Stimulated activated naive CD8-positive, alpha-beta T cell treated with anti-CD3 and anti-CD28 coated beads, Interleukin-15, amount 100 ng/mL, for 72 hours (primary cell): Measurements from ENCODE around the gene GLDC.

Experiments used
- ATAC-seq: fragments of 150-1000 bp; cut with Tn5 transposase; 2 replicates; pipeline ENCODE4 v1.10.0; 2021; ENCODE audit warnings: mild to moderate bottlenecking, moderate library complexity
- DNase-seq, 2 donors: peaks; one replicate each; pipeline ENCODE4 v3.0.0; 2021 to 2022
- H3K27ac Mint-ChIP-seq, 2 donors: one replicate each; pipeline ENCODE4 v1.8.0; 2022; ENCODE audit warnings: mild to moderate bottlenecking in 2 of 2, mixed read lengths in 2 of 2, moderate library complexity in 2 of 2
- H3K27me3 Mint-ChIP-seq: one replicate; pipeline ENCODE4 v1.8.0; 2022; ENCODE audit warnings: mixed read lengths
- H3K4me1 Mint-ChIP-seq: one replicate; pipeline ENCODE4 v1.8.0; 2022; ENCODE audit warnings: mild to moderate bottlenecking, mixed read lengths
- H3K4me3 Mint-ChIP-seq, 2 donors: one replicate each; pipeline ENCODE4 v1.8.0; 2022; ENCODE audit warnings: mild to moderate bottlenecking in 2 of 2, mixed read lengths in 2 of 2, moderate library complexity in 1 of 2
- H3K9me3 Mint-ChIP-seq, 2 donors: one replicate each; pipeline ENCODE4 v1.8.0; 2022; ENCODE audit warnings: mixed read lengths in 2 of 2

The GLDC gene

DNA sequence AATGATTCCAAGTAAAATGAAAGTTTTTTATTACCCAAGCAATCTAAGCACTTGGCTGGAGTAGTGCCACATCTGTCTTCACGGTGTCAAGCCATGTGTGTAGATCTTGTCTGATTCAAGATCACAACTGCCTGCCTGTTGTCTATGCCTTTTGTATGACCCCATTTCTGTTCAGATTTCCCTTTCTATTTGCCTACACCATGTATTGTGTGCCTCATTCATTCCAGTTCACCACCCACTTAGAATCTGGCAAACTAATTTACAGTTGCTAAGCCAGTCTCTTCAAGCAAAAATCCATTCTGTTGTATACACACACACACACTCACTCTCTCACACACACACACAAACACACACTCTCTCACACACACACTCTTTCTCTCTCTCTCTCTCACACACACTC, 33.7 kb downstream of the GLDC start:
- DNase-seq (no peak), ATAC-seq (no peak)
- H3K27ac Mint-ChIP-seq: no peak overlapping the region
- no peak overlapping the region for H3K4me3 Mint-ChIP-seq
- no peaks in the 10 kb centered on the region for H3K27me3 Mint-ChIP-seq
- H3K4me1 Mint-ChIP-seq: no peaks in the 10 kb centered on the region
- no peaks in the 10 kb centered on the region for H3K9me3 Mint-ChIP-seq

DNA sequence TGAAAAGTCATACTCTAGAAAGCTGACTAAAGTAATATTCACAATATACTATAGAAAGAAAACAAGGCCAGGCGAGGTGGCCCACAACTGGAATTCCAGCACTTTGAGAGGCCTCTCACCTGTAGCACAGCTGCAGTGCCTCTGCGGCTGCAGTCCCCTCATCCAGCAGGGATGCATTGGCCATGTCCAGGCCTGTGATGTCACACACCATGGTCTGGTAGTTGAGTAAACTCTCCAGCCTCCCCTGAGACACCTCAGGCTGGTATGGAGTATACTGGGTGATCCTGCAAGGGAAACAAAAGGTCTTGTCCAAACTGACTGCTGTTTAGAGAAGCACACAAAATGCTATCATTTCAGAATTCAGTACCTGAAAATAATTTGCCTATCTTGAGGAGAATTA, 35.5 kb downstream of the GLDC start:
- Mint-ChIP-seq H3K9me3 (no peaks in the 10 kb centered on the region), H3K27me3 (no peaks in the 10 kb centered on the region), H3K4me1 (no peaks in the 10 kb centered on the region), H3K27ac (no peak overlapping the region), H3K4me3 (no peak overlapping the region)
- DNase-seq (no peak), ATAC-seq (no peak)

DNA sequence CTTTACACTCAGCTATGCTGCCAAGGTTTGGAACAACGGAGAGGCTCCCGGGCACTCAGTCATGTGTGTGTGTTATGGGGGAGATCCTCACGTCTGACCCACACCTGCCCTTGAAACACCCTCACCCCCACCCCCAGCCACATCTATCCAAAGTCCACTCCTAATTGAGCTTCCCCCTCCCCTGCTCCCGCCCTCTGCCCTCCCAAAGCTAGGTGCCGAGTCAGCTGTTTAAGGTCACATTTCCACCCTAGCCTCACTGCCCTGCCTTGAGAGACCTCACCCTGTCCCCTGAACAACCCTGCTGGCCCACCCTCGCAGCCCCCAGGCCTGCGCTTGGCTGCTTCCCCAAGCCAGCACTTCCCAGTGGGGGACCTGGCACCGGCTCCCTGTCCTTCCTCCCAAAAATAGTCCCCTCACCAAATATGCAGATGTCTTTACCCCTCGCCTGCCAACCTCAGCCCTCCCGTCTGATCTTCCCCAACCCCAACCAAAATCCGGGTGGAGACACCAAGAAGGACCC, 36.0 kb downstream of the GLDC start:
- no peaks in the 10 kb centered on the region for H3K9me3 Mint-ChIP-seq
- no peak overlapping the region for H3K4me3 Mint-ChIP-seq
- no peak overlapping the region for H3K27ac Mint-ChIP-seq
- no peak for DNase-seq
- no peaks in the 10 kb centered on the region for H3K27me3 Mint-ChIP-seq
- no peaks in the 10 kb centered on the region for H3K4me1 Mint-ChIP-seq
- no peak for ATAC-seq

GRCh38 chr9:6605202-6605601, 40.3 kb downstream of the GLDC start:
- Mint-ChIP-seq H3K4me3 (no peak overlapping the region), H3K27me3 (no peaks in the 10 kb centered on the region), H3K27ac (no peak overlapping the region), H3K9me3 (no peaks in the 10 kb centered on the region), H3K4me1 (no peaks in the 10 kb centered on the region)
- DNase-seq (no peak), ATAC-seq (no peak)

GRCh38 chr9:6600426-6600825, 45.1 kb downstream of the GLDC start:
- H3K4me1 Mint-ChIP-seq: peaks cover 6% of the 10 kb centered on the region
- no peaks in the 10 kb centered on the region for H3K9me3 Mint-ChIP-seq
- no peak for ATAC-seq
- H3K27me3 Mint-ChIP-seq: no peaks in the 10 kb centered on the region
- H3K4me3 Mint-ChIP-seq: no peak overlapping the region
- no peak for DNase-seq
- no peak overlapping the region for H3K27ac Mint-ChIP-seq

- Mint-ChIP-seq H3K4me3 (no peak overlapping the region), H3K4me1 (peaks cover 6% of the 10 kb centered on the region), H3K27ac (no peak overlapping the region), H3K27me3 (no peaks in the 10 kb centered on the region), H3K9me3 (no peaks in the 10 kb centered on the region)
- ATAC-seq (no peak), DNase-seq (no peak)
Observed at GRCh38 chr9:6600006-6600405, 45.5 kb downstream of the GLDC start.

GRCh38 chr9:6598249-6598725, 47.2 kb downstream of the GLDC start:
- Mint-ChIP-seq H3K4me1 (peaks cover 6% of the 10 kb centered on the region), H3K27ac (peak overlapping the region in 1 of 2 donors; percentile 6), H3K4me3 (no peak overlapping the region), H3K9me3 (no peaks in the 10 kb centered on the region), H3K27me3 (no peaks in the 10 kb centered on the region)
- DNase-seq: no peak
- ATAC-seq: peak; percentile 77

GRCh38 chr9:6592791-6593190, 52.7 kb downstream of the GLDC start:
- H3K9me3 Mint-ChIP-seq: no peaks in the 10 kb centered on the region
- H3K4me3 Mint-ChIP-seq: no peak overlapping the region
- H3K27ac Mint-ChIP-seq: no peak overlapping the region
- ATAC-seq: no peak
- H3K27me3 Mint-ChIP-seq: no peaks in the 10 kb centered on the region
- DNase-seq: no peak
- H3K4me1 Mint-ChIP-seq: no peaks in the 10 kb centered on the region

DNA sequence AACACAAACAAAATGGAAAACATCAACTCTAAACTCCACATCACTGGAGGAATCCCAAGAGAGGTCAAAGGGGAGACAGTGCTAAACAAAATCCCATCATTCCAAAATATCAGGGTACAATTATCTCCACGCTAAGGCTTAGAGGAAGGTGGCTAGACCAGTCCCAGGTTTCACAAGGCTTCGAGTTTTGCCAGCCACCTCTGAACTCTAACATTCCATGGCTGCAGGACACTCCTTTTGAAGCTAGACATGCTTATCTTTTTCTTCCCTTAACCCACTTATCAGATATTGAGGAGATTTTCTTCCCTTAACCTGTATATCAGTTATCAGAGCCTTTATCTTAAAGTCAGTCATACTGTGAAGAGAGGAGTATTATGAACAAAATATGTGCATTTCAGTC, 53.3 kb downstream of the GLDC start:
- Mint-ChIP-seq H3K9me3 (no peaks in the 10 kb centered on the region), H3K27me3 (no peaks in the 10 kb centered on the region), H3K27ac (no peak overlapping the region), H3K4me1 (no peaks in the 10 kb centered on the region), H3K4me3 (no peak overlapping the region)
- DNase-seq (no peak), ATAC-seq (no peak)

GRCh38 chr9:6590772-6591384, 54.7 kb downstream of the GLDC start:
- Mint-ChIP-seq H3K27ac (no peak overlapping the region), H3K4me3 (no peak overlapping the region), H3K4me1 (no peaks in the 10 kb centered on the region), H3K9me3 (no peaks in the 10 kb centered on the region), H3K27me3 (no peaks in the 10 kb centered on the region)
- ATAC-seq (no peak), DNase-seq (no peak)

GRCh38 chr9:6590334-6590733, 55.2 kb downstream of the GLDC start:
- Mint-ChIP-seq H3K4me3 (no peak overlapping the region), H3K4me1 (no peaks in the 10 kb centered on the region), H3K27me3 (no peaks in the 10 kb centered on the region), H3K27ac (no peak overlapping the region), H3K9me3 (no peaks in the 10 kb centered on the region)
- ATAC-seq (no peak), DNase-seq (no peak)

DNA sequence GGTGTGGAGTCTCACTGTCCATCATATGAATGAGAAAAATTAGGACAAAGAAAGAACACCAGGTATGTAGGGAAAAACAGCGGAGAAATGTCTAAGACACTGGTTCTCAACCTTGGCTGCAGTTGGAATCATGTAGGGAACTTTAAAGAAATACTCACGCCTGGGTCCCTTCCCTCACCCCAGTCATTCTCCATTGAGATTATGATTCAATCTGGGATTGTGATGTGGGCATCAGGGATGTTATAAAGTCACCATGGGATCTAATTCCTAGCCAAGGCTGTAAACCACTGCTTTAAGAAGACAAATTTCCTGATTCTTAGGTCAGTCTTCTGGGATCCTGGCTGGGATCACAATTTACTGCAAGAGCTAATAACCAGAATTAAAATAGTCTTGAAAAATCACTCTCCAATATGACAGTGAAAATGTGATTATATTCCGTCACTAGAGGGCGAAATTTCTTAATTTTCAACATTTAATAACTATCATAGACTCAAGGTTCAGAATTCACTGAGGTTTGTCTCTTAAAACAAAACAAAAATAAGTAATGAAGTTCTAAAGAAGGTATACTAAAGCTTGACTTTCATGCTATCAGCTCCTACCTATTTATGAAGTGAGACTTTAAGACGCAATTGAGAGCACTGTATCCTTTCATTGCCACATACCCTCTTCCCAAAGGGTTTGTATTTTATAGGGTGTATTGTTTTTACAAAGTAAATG, 60.5 kb downstream of the GLDC start:
- H3K27ac Mint-ChIP-seq: peak overlapping the region in 1 of 2 donors; percentile 65
- no peak overlapping the region for H3K4me3 Mint-ChIP-seq
- no peak for DNase-seq

GRCh38 chr9:6581253-6581652, 64.3 kb downstream of the GLDC start:
- DNase-seq (no peak), ATAC-seq (no peak)
- Mint-ChIP-seq H3K27me3 (peaks cover 34% of the 10 kb centered on the region), H3K9me3 (no peaks in the 10 kb centered on the region), H3K27ac (no peak overlapping the region), H3K4me3 (no peak overlapping the region), H3K4me1 (no peaks in the 10 kb centered on the region)

More for the DNA sequence above, 60.5 kb downstream of the GLDC start:
- ATAC-seq: peak; percentile 49
- H3K27me3 Mint-ChIP-seq: peaks cover 15% of the 10 kb centered on the region
- H3K4me1 Mint-ChIP-seq: no peaks in the 10 kb centered on the region
- H3K9me3 Mint-ChIP-seq: no peaks in the 10 kb centered on the region

- H3K4me1 Mint-ChIP-seq: no peaks in the 10 kb centered on the region
- H3K27ac Mint-ChIP-seq: peak overlapping the region in 1 of 2 donors; percentile 70
- H3K4me3 Mint-ChIP-seq: no peak overlapping the region
- peaks cover 34% of the 10 kb centered on the region for H3K27me3 Mint-ChIP-seq
- no peaks in the 10 kb centered on the region for H3K9me3 Mint-ChIP-seq
- ATAC-seq (no peak), DNase-seq (no peak)
Observed at GRCh38 chr9:6579613-6580012, 65.9 kb downstream of the GLDC start.

- no peaks in the 10 kb centered on the region for H3K9me3 Mint-ChIP-seq
- DNase-seq: no peak
- no peak for ATAC-seq
- H3K27ac Mint-ChIP-seq: no peak overlapping the region
- peaks cover 53% of the 10 kb centered on the region for H3K27me3 Mint-ChIP-seq
- H3K4me1 Mint-ChIP-seq: no peaks in the 10 kb centered on the region
- no peak overlapping the region for H3K4me3 Mint-ChIP-seq
Observed at GRCh38 chr9:6576987-6577386, 68.5 kb downstream of the GLDC start.

- H3K9me3 Mint-ChIP-seq: no peaks in the 10 kb centered on the region
- ATAC-seq (no peak), DNase-seq (no peak)
- no peak overlapping the region for H3K27ac Mint-ChIP-seq
- H3K27me3 Mint-ChIP-seq: peaks cover 52% of the 10 kb centered on the region
- H3K4me1 Mint-ChIP-seq: no peaks in the 10 kb centered on the region
- H3K4me3 Mint-ChIP-seq: no peak overlapping the region
Observed at GRCh38 chr9:6575324-6576034, 70.0 kb downstream of the GLDC start.
